Activated CD8-positive, alpha-beta memory T cell treated with anti-CD3 and anti-CD28 coated beads, Interleukin-2, amount 50 U/mL, for 1 hour (primary cell): ENCODE data around the gene ADGRG1.

Source experiments
- DNase-seq: peaks from one replicate; pipeline ENCODE4 v3.0.0-alpha.2; 2020; ENCODE audit errors: extremely low read depth

ADGRG1 gene

DNA sequence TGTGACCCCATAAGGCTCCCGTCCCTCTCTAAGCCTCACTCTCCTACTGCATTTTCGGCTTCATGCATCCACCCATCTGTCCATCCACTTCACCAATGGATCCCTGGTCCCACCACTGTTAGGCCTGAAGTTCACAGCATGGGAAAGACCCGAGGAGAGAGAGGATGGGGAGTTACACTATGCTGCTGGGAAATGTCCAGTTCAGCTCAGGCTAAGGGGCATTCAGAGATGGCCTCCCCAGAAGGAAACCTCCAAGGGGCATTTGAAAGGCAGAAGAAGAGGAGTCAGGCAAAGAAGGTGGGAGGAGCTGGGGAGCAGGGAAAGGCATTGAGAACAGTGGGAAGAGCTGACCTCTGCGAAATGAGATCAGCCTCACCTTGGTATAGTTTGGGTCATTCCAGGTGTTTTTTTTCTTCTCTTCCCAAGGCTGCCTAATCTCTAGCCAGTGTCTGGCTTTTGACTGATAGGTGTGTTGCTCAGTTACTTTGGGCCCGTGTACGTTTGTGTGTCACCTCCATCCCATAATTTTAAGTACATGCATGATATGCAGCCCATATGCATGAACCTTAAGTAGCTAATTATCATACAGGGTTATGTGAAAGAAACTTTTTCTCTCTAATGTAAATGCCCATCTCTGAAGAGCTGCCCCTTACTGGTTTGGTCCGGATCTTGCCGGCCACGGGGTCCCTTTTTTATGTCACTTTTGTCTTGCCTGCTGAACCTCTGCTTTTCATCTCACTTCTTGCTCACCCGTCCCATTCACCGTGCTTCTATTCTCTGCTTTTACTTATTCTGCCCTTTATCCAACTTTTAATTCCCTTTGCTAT is 54.6 kb downstream of the ADGRG1 start:
- DNase-seq, result no peak

- no peak for DNase-seq
These were observed 55.5 kb downstream of the ADGRG1 start for GRCh38 chr16:57683636-57684545.

DNA sequence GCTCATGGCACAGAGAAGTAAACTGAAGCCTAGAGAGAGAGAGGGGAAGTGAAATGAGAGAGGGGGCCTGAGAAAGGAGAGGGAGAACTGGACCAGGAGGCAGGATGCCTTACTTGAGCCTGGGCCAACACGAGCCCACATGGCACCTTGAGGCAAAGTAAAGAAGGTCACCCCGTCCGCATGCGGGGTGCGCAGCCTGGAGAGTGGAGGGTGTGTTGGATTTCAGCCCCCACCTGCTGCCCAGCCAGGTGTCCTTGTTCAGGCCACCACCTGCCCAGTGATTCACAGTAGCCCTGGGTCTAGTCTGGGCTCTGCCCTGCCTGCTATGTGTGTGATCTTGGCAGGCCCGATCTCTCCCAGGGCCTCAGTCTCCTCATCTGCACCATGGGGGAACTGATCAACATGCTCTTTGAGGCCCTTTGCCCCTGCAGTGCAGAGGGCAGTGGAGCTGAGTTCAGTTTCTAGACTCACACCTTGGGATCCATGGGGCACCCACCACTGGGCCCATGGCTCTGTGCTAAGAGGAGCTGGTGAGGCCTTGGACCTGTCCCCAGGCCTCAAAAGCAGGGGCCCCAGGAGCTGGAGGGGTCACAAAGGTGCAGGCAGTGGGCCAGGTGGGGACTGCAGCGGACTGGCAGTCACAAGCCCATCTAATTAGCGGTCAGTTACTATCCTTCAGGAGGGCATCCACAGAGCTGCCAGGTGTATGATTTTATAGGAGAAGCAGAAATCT is 56.4 kb downstream of the ADGRG1 start:
- no peak for DNase-seq

DNA sequence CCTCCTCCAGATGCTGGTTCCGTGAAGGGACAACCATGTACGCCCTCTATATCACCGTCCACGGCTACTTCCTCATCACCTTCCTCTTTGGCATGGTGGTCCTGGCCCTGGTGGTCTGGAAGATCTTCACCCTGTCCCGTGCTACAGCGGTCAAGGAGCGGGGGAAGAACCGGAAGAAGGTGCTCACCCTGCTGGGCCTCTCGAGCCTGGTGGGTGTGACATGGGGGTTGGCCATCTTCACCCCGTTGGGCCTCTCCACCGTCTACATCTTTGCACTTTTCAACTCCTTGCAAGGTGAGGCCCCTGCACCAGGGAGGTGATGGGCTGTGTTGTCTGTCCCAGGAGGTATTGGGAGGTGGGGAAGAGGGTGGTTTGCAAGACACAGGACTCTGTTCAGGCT is 57.2 kb downstream of the ADGRG1 start:
- no peak for DNase-seq

DNA sequence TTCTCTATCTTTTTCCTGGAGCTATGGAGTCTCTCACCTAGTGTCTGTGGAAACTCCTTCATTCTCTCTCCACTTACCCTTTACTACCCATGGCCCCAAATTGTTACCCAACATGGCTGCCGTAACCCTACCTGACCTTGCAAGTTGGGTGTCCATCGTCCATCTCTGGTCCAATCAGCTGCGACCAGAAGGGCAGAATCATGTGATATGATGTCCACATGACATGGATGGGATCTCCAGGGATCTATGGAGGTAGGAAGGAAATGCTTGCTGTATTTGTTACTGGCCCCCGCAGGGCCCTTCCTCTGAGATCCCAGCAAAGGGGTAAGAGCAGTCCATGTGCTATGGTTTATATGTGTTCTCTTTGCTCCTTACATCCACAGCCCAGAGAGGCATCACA is 58.1 kb downstream of the ADGRG1 start:
- DNase-seq, result no peak

DNA sequence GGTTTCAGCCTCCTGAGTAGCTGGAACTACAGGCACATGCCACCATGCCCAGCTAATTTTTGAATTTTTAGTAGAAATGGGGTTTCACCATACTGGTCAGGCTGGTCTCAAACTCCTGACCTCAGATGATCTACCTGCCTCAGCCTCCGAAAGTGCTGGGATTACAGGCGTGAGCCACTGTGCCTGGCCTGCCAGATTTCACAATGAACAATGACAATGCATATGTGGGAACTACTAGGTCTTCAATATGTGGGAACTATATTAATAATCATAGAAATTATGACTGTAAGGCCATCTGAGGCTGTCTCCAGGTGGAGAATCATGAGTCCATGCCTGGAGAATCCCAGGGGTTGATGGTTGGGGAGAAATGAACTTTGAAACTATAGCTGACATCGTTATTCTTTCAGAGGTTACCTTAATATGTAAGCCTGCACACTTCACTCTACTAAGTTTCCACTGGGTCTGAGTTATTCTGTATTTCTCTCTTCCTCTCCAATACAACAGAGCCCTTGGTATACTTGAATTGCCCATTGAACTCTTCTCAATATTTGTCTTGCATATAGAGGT is 59.0 kb downstream of the ADGRG1 start:
- DNase-seq, result no peak

DNA sequence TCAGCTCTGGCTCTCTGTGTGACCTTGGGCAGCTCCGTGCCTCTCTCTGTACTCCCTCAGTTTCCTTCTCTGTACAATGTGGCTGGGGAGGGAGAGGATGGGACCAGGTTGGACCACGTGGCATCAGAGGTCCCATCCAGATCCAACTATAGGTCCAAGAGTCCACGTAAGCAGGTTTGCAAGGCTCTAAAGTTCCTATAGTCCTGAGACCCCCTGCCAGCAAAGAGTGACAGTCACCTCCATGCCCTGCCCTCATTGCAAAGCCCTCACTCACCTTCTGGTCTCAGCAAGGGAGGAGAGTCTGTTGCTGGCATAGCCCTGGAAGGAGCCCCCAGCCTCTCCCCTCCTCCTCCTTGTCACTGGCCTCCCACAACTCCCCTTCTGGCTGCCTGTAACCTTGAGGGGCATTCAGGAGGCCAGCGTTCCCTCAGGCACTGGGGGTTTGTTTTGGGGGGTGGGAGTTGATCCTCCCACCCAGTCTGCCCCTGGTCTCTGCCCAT is 60.1 kb downstream of the ADGRG1 start:
- no peak for DNase-seq

GRCh38 chr16:57688987-57689761 is 60.7 kb downstream of the ADGRG1 start:
- DNase-seq, result no peak

GRCh38 chr16:57689762-57690558 is 61.5 kb downstream of the ADGRG1 start:
- peak; percentile 12 for DNase-seq

DNA sequence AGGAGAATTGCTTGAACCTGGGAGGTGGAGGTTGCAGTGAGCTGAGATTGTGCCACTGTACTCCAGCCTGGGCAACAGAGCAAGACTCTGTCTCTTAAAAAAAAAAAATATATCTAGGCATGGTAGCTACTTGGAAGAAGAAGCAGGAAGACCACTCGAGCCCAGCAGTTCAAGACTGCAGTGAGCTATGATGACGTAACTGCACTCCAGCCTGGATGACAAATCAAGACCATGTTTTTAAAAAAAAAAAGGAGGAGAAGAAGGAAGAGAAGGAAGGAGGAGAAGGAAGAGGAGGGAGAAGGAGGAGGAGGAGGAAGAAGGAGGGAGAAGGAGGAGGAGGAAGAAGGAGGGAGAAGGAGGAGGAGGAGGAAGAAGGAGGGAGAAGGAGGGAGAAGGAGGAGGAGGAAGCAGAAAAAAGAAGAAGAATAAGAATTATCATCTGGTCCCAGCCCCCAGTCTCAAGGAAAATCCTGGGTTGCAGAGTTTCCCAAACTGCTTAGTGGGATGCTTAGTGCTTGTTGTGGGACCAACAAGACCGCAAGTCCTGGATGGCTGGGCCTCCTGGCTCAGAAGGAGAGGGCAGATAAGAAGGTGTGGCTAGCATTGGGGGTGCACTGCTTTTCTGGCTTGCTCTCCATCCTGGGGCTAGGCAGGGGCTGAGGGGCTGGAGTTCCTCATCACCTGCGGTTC is 62.5 kb downstream of the ADGRG1 start:
- no peak for DNase-seq

DNA sequence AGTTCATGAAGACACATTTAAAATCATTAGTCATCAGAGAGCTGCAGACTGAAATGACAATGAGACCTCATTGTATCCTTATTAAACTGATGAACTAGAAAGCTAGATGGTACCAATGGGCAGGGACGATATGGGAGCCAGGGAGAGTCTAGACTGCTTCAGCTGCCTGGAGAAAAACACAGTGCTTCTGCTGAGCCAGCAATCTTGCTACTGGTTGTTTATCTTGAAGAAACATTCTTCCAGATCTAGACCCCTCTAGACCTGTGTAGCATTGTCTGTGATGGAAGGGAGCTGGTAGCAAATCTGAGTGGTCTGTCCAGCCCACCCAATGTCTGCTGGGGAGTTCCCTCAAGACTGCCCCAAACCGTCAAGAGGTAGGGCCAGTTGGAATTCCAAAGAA is 64.2 kb downstream of the ADGRG1 start:
- DNase-seq, result no peak

- DNase-seq, result no peak
These were observed 65.1 kb downstream of the ADGRG1 start for GRCh38 chr16:57693550-57693949.

- no peak for DNase-seq
These were observed 65.8 kb downstream of the ADGRG1 start for GRCh38 chr16:57694231-57694724.

DNA sequence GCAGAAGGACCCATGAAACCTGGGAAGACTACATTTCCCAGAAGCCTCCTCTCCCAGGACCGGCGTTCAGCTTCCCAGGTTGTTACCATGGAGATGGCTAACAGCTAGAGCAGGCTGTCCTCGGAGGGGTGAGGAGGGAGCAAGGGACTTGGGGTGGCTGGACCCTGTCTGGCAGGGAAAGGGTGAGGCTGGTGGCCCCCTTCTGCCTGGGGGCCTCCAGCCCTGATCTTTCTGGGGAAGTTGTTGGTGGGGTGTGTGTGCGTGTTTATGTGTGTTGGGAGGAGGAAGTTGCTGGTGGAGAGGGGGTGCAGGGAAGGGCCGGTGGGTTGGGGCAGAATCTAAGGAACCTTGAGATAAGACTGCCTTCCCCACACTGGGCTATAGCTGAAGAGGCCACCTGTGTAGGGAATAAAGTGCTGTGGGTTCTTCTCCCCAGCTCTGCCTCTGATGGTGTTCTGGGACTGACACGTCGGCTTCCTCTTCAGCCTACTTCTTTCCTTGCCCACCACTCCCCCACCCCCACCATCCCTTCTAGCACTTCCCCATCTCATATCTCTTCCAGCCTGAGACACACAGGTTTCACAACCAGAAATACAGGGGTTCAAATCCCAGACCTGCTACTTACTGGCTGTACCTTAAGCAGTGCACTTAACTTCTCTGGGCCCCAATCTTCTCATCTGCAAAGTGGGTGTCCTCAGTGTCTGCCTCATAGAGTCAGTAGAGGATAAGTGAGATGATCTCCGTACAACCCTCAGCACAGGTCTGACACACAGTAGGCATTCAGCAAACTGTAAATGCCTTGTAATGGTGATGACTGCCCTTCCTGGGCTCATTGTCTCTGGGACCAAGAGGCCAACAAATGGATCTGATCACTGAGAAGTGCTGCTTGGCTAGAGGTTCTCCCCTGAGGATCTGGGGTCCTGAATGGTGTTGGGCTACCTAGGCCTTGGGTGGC is 66.6 kb downstream of the ADGRG1 start, which contains the start of gene DRC7:
TSS of gene DRC7 (plus strand) at position 82 of the 955 bp plus-strand sequence. CDS start 3,144 bp downstream, outside the sequence.
- no peak for DNase-seq

- DNase-seq, result no peak
These were observed 67.2 kb downstream of the ADGRG1 start for GRCh38 chr16:57695680-57696069.

GRCh38 chr16:57696240-57696639 is 67.8 kb downstream of the ADGRG1 start:
- DNase-seq, result no peak

DNA sequence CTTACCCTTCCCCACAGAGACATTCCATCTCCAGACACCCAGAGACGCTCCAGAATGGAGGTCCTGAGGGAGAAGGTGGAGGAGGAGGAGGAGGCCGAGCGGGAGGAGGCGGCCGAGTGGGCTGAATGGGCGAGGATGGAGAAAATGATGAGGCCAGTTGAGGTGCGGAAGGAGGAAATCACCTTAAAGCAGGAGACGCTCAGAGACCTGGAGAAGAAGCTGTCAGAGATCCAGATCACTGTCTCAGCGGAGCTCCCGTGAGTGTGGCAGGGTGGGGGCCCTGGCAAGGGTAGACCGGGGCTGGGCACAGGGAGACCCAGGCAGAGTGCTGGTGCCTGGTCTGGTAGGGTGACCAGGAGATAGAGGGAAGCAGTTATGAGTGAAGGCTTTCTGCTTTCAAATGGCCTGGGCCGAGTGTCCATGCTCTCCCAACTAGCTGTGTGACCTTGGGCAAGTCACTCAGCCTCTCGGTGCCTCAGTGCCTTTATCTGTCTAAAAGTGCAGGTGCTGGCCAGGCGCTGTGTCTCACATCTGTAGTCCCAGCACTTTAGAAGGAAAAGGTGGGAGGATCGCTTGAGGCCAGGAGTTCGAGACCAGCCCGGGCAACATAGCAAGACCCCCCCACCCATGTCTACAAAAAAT is 69.6 kb downstream of the ADGRG1 start:
- DNase-seq, result no peak
